Ascending aorta (tissue), 2 donors: ENCODE data around the gene STEAP1. TPM values are rescaled to one million over a fixed set of nuclear protein-coding genes. Genes with fewer than 3 reads are reported as not detected.

Source experiments
- DNase-seq, 2 donors: peaks; one replicate each; pipeline ENCODE4 v3.0.0-alpha.2; 2019; ENCODE audit warnings: low spot score in 2 of 2
- H3K27ac ChIP-seq, 2 donors: fragments of 200-600 bp; sonication (generic); one replicate each; pipeline ENCODE4 v1.5.1; 2016 to 2017; ENCODE audit warnings: mild to moderate bottlenecking in 1 of 2
- H3K27me3 ChIP-seq: fragments of 200-600 bp; sonication (generic); one replicate; pipeline ENCODE4 v1.5.1; 2017
- H3K36me3 ChIP-seq, 2 donors: fragments of 200-600 bp; sonication (generic); one replicate each; pipeline ENCODE4 v1.5.1; 2016
- H3K4me1 ChIP-seq, 2 donors: fragments of 200-600 bp; sonication (generic); one replicate each; pipeline ENCODE4 v1.5.1; 2016 to 2017; ENCODE audit warnings: mild to moderate bottlenecking in 1 of 2
- H3K4me3 ChIP-seq, 2 donors: fragments of 200-600 bp; sonication (generic); one replicate each; pipeline ENCODE4 v1.5.1; 2016 to 2017; ENCODE audit warnings: mild to moderate bottlenecking in 1 of 2
- H3K9me3 ChIP-seq, 2 donors: fragments of 200-600 bp; sonication (generic); one replicate each; pipeline ENCODE4 v1.5.1; 2016
- CTCF ChIP-seq, 3 experiments: fragments of 200-600 bp in 2 of 3; fragments of 450-650 bp in 1 of 3; sonication (generic) in 2 of 3; IDR thresholded peaks; one replicate each; pipeline ENCODE4 v1.5.1; 2016 to 2019; ENCODE audit warnings: antibody characterized with exemption in 3 of 3, mild to moderate bottlenecking in 1 of 3, moderate library complexity in 1 of 3
- intact Hi-C: fragments of 100-400 bp; cut with DNase I; formaldehyde crosslinking; loops from one replicate; pipeline ENCODE4 v1.15.1; 2023
- total RNA-seq: library from RNA; depleted of rRNA; stranded (reverse); fragments of >200 nt; gene quantifications from one replicate; pipeline ENCODE4 v1.1.0, GENCODE V29; 2016

STEAP1 gene
- total RNA-seq, 1 donor from 2014 or later: 2.1 TPM

- no peak for TF ChIP-seq CTCF (IDR thresholded peaks at IDR 0.05)
- Histone ChIP-seq H3K4me3 (no peak overlapping the region), H3K36me3 (no peaks in the 10 kb centered on the region), H3K27ac (no peak overlapping the region), H3K27me3 (no peaks in the 10 kb centered on the region), H3K9me3 (no peaks in the 10 kb centered on the region), H3K4me1 (no peaks in the 10 kb centered on the region)
- intact Hi-C loops: no loop called here
- DNase-seq: no peak
Measured at GRCh38 chr7:90207956-90208355, 53.7 kb downstream of the STEAP1 start.

GRCh38 chr7:90209776-90210175, 55.5 kb downstream of the STEAP1 start:
- Histone ChIP-seq H3K9me3 (no peaks in the 10 kb centered on the region), H3K27me3 (no peaks in the 10 kb centered on the region), H3K27ac (no peak overlapping the region), H3K4me1 (no peaks in the 10 kb centered on the region), H3K4me3 (no peak overlapping the region), H3K36me3 (no peaks in the 10 kb centered on the region)
- TF ChIP-seq CTCF (IDR thresholded peaks at IDR 0.05): no peak
- intact Hi-C loops: loop anchor here (2.0 to 5.0 kb wide), 3 partner anchors 55 to 195 kb away; partner anchors contain the start of gene GTPBP10
- DNase-seq: no peak

- TF ChIP-seq CTCF (IDR thresholded peaks at IDR 0.05): no peak
- Histone ChIP-seq H3K27me3 (no peaks in the 10 kb centered on the region), H3K27ac (peak overlapping the region in 1 of 2 donors; percentile 81), H3K36me3 (no peaks in the 10 kb centered on the region), H3K4me1 (no peaks in the 10 kb centered on the region), H3K4me3 (peak overlapping the region; percentile 75 to 89), H3K9me3 (no peaks in the 10 kb centered on the region)
- no peak for DNase-seq
- intact Hi-C loops: loop anchor here (2.0 to 5.0 kb wide), 3 partner anchors 54 to 194 kb away; partner anchors contain the start of gene GTPBP10
Measured at GRCh38 chr7:90210475-90210874, 56.2 kb downstream of the STEAP1 start.

- Histone ChIP-seq H3K4me3 (peak overlapping the region; percentile 75 to 89), H3K4me1 (no peaks in the 10 kb centered on the region), H3K36me3 (no peaks in the 10 kb centered on the region), H3K27me3 (no peaks in the 10 kb centered on the region), H3K27ac (peak overlapping the region; percentile 81 to 84), H3K9me3 (no peaks in the 10 kb centered on the region)
- TF ChIP-seq CTCF (IDR thresholded peaks at IDR 0.05): no peak
- intact Hi-C loops: loop anchor here (1.0 to 5.0 kb wide), 5 partner anchors 34 to 194 kb away; partner anchors contain the start of genes CFAP69, GTPBP10 and STEAP1
- no peak for DNase-seq
Measured at GRCh38 chr7:90210981-90211380, 56.7 kb downstream of the STEAP1 start.

GRCh38 chr7:90211391-90212148, 57.3 kb downstream of the STEAP1 start, which contains the start of gene STEAP2:
STEAP2 (plus strand) TSS chr7:90211740; CDS start chr7:90225083, 13,343 bp downstream.
- peak; percentile 18 to 94 for DNase-seq
- no peaks in the 10 kb centered on the region for H3K4me1 ChIP-seq
- H3K4me3 ChIP-seq: peak within 1 kb of the TSS; percentile 75 to 89
- H3K27me3 ChIP-seq: no peaks in the 10 kb centered on the region
- no peaks in the 10 kb centered on the region for H3K9me3 ChIP-seq
- no peaks in the 10 kb centered on the region for H3K36me3 ChIP-seq
- intact Hi-C loops: loop anchor here (1.0 to 5.0 kb wide), 5 partner anchors 34 to 193 kb away; partner anchors contain the start of genes CFAP69, GTPBP10 and STEAP1
- H3K27ac ChIP-seq: peak within 1 kb of the TSS; percentile 81 to 84
- peak; percentile 36 to 75 (median 59) for TF ChIP-seq CTCF (IDR thresholded peaks at IDR 0.05)
